Heart right ventricle (tissue), 16 donors: ENCODE measurements around the gene SLC20A1. TPM values are rescaled to one million over a fixed set of nuclear protein-coding genes. Genes with fewer than 3 reads are reported as not detected.
"Not testable (repeated sequence)": the region's sequence is repeated elsewhere in the genome, so short reads cannot be mapped to it uniquely, and the experiment has no call there.

ENCODE experiments used
- ATAC-seq, 8 donors: fragments of 200-7000 bp; cut with Tn5 transposase; one replicate each; pipeline ENCODE4 v1.9.1; 2020; ENCODE audit warnings: mild to moderate bottlenecking in 8 of 8, moderate library complexity in 8 of 8, moderate number of reproducible peaks in 1 of 8
- DNase-seq, 2 donors: peaks; one replicate each; pipeline ENCODE4 v3.0.0-alpha.2; 2020
- H3K27ac ChIP-seq, 10 donors: fragments of 200-600 bp; sonication (generic) in 2 of 10; one replicate each; pipeline versions ENCODE4 v1.5.0 to v1.8.0; 2020 to 2022; ENCODE audit warnings: mild to moderate bottlenecking in 3 of 10
- H3K27me3 ChIP-seq, 7 donors: fragments of 200-600 bp; one replicate each; pipeline ENCODE4 v1.8.0; 2021 to 2022; ENCODE audit warnings: mild to moderate bottlenecking in 2 of 7
- H3K36me3 ChIP-seq, 9 donors: fragments of 200-600 bp; sonication (generic) in 1 of 9; one replicate each; pipeline versions ENCODE4 v1.5.0 to v1.8.0; 2020 to 2022; ENCODE audit warnings: mild to moderate bottlenecking in 2 of 9
- H3K4me1 ChIP-seq, 9 donors: fragments of 200-600 bp; sonication (generic) in 1 of 9; one replicate each; pipeline versions ENCODE4 v1.5.0 to v1.8.0; 2020 to 2022; ENCODE audit warnings: mild to moderate bottlenecking in 4 of 9
- H3K4me3 ChIP-seq, 10 donors: fragments of 200-600 bp; sonication (generic) in 2 of 10; one replicate each; pipeline versions ENCODE4 v1.5.0 to v1.8.0; 2020 to 2022; ENCODE audit warnings: mild to moderate bottlenecking in 7 of 10, moderate library complexity in 2 of 10
- H3K9me3 ChIP-seq, 11 donors: fragments of 200-600 bp in 10 of 11; sonication (generic) in 2 of 11; one replicate each; pipeline versions ENCODE4 v1.5.0 to v1.8.0; 2013 to 2022; ENCODE audit warnings: mild to moderate bottlenecking in 2 of 11, control low read depth in 1 of 11, moderate library complexity in 1 of 11
- CTCF ChIP-seq, 9 donors: fragments of 200-600 bp; sonication (generic) in 2 of 9; IDR thresholded peaks; one replicate each; pipeline versions ENCODE4 v1.5.0 to v1.8.0; 2021 to 2022; ENCODE audit warnings: antibody characterized with exemption in 9 of 9, mild to moderate bottlenecking in 5 of 9, moderate library complexity in 1 of 9
- WGBS, 2 donors: extraction: QIAGEN DNeasy Blood & Tissue Kit; methylation state at CpG; one replicate each; pipeline ENCODE4 v1.1.7; 2013; ENCODE audit warnings: inconsistent platforms in 1 of 2; 5-methylcytosine and 5-hydroxymethylcytosine counted together
- intact Hi-C, 10 donors: fragments of 100-400 bp; cut with DNase I; formaldehyde crosslinking; loops; one replicate each; pipeline versions ENCODE4 v1.11.1 to v1.14.2; 2022
- polyA plus RNA-seq, 2 donors: library from polyadenylated mRNA; stranded (reverse); fragments of 200-250 nt; gene quantifications; one replicate each; pipeline ENCODE4 v1.2.3, GENCODE V29; 2013
- total RNA-seq, 10 donors: library from RNA; stranded (reverse); fragmentation: NEBNext Ultra II Directional in 3 of 10; extraction: Animal tissue kit (Norgen Biotek cat#: 25700) in 3 of 10; gene quantifications; one replicate each; pipeline versions ENCODE4 v1.2.1 to v1.2.4, GENCODE V29; 2021 to 2023
- donor health status: Arrhythmogenic right ventricular cardiomyopathy.
- donor health status: ischemic (EF 13 %, LVEDD 7.1; RV severe dilation, severe dysfunction).
- donor health status: healthy with polysubstance abuse.
- donor health status: DM: no; HTN: yes; CAD: no.
- donor health status: DM: no; HTN: no; CAD: no.
- donor health status: ischemic (EF 25% LVEDD 6.9; RV normal size, moderate dysfunction).
- donor health status: ischemic (EF 25% LVEDD 5.7; RV mildly dilated, moderate dysfunction).
- donor health status: healthy.
- donor health status: DM: yes; HTN: yes; CAD: no.
- donor health status: Ischemic cardiomyopathy.
- donor health status: ischemic (EF 35%, LVEDD 5.7; RV mildly dilated, moderate dysfunction).
- donor health status: nonischemic (EF 11% LVEDD 7.7; RV severe dilation, severe dysfunction).
- donor health status: DM: yes; HTN: yes; CAD: no.
- donor health status: PGD.
- donor health status: ischemic (EF 29% LVEDD 5.4; RV normal size, mild dysfunction).
- donor health status: nonischemic (EF 23%, LVEDD 6.1; RV moderate dilation, normal function).

SLC20A1 gene
- total and polyA plus RNA-seq, 12 donors: 9.9 to 21.3 (median 13.2) TPM

GRCh38 chr2:112614201-112614840 lies 31.4 kb upstream of the SLC20A1 start:
- intact Hi-C loops: loop anchor here in 1 of 10 donors (5.0 kb wide), 1 partner anchor 88 kb away; no protein-coding TSS in a partner anchor
- TF ChIP-seq CTCF (IDR thresholded peaks at IDR 0.05): no peak
- no peaks in the 10 kb centered on the region for H3K27me3 ChIP-seq
- H3K27ac ChIP-seq: no peak overlapping the region
- H3K4me1 ChIP-seq: peaks cover 0 to 9% (median 0%) of the 10 kb centered on the region in 9 donors
- 76 to 78% methylated on average over 13 of the region's 13 CpGs for WGBS, 2 donors
- H3K9me3 ChIP-seq: peaks cover 0 to 7% (median 0%) of the 10 kb centered on the region in 11 donors
- ATAC-seq: no peak
- H3K36me3 ChIP-seq: no peaks in the 10 kb centered on the region
- H3K4me3 ChIP-seq: no peak overlapping the region
- DNase-seq: no peak

- TF ChIP-seq CTCF (IDR thresholded peaks at IDR 0.05): no peak
- no peak overlapping the region for H3K4me3 ChIP-seq
- peaks cover 0 to 2% (median 0%) of the 10 kb centered on the region in 11 donors for H3K9me3 ChIP-seq
- H3K36me3 ChIP-seq: no peaks in the 10 kb centered on the region
- 96 to 97% methylated on average over 8 of the region's 8 CpGs for WGBS, 2 donors
- no peaks in the 10 kb centered on the region for H3K27me3 ChIP-seq
- intact Hi-C loops: no loop called here
- DNase-seq: no peak
- peaks cover 0 to 9% (median 0%) of the 10 kb centered on the region in 9 donors for H3K4me1 ChIP-seq
- no peak overlapping the region for H3K27ac ChIP-seq
- ATAC-seq: no peak
Observed at GRCh38 chr2:112615051-112615450, 30.7 kb upstream of the SLC20A1 start.

GRCh38 chr2:112615798-112616197 lies 29.9 kb upstream of the SLC20A1 start:
- H3K36me3 ChIP-seq, ATAC-seq, H3K4me1 ChIP-seq, DNase-seq, intact Hi-C loops, H3K9me3 ChIP-seq, H3K27ac ChIP-seq, H3K4me3 ChIP-seq, H3K27me3 ChIP-seq: not testable (repeated sequence)
- WGBS, 2 donors: 97 to 98% methylated on average over 2 of the region's 2 CpGs

- no peak for DNase-seq
- Histone ChIP-seq H3K36me3 (no peaks in the 10 kb centered on the region), H3K9me3 (no peaks in the 10 kb centered on the region), H3K27me3 (no peaks in the 10 kb centered on the region), H3K4me3 (no peak overlapping the region), H3K27ac (no peak overlapping the region), H3K4me1 (peaks cover 0 to 18% (median 0%) of the 10 kb centered on the region in 9 donors)
- intact Hi-C loops: no loop called here
- no peak for TF ChIP-seq CTCF (IDR thresholded peaks at IDR 0.05)
- 67 to 76% methylated on average over 6 of the region's 6 CpGs for WGBS, 2 donors
- peak in 4 of 8 donors; percentile 22 to 72 (median 38) for ATAC-seq
Observed at GRCh38 chr2:112618383-112618782, 27.4 kb upstream of the SLC20A1 start.
